Glutamatergic neuron (in vitro differentiated cells): ENCODE measurements around the gene PAQR9. TPM values are rescaled to one million over a fixed set of nuclear protein-coding genes. Genes with fewer than 3 reads are reported as not detected.

Experiments
- DNase-seq: peaks from one replicate; pipeline ENCODE4 v3.0.0; 2022
- H3K27ac Mint-ChIP-seq: one replicate; pipeline ENCODE4 v1.8.0; 2020; ENCODE audit warnings: mild to moderate bottlenecking, mixed read lengths, inconsistent platforms; ENCODE audit not compliant: unreplicated experiment
- H3K27me3 Mint-ChIP-seq: one replicate; pipeline ENCODE4 v1.8.0; 2020; ENCODE audit warnings: mild to moderate bottlenecking, moderate library complexity, mixed read lengths, inconsistent platforms; ENCODE audit not compliant: unreplicated experiment
- H3K36me3 Mint-ChIP-seq: one replicate; pipeline ENCODE4 v1.8.0; 2020; ENCODE audit warnings: mild to moderate bottlenecking, mixed read lengths, inconsistent platforms; ENCODE audit not compliant: unreplicated experiment
- H3K4me1 Mint-ChIP-seq: one replicate; pipeline ENCODE4 v1.8.0; 2020; ENCODE audit warnings: mild to moderate bottlenecking, low read depth, mixed read lengths, inconsistent platforms; ENCODE audit not compliant: unreplicated experiment
- H3K4me3 Mint-ChIP-seq: one replicate; pipeline ENCODE4 v1.8.0; 2020; ENCODE audit warnings: mild to moderate bottlenecking, mixed read lengths, inconsistent platforms; ENCODE audit not compliant: unreplicated experiment
- H3K9me3 Mint-ChIP-seq: one replicate; pipeline ENCODE4 v1.8.0; 2020; ENCODE audit warnings: mild to moderate bottlenecking, moderate library complexity, mixed read lengths, inconsistent platforms; ENCODE audit not compliant: unreplicated experiment
- total RNA-seq: library from RNA; stranded (reverse); fragmentation: NEBNext Ultra II Directional; extraction: Animal tissue kit (Norgen Biotek cat#: 25700); gene quantifications from one replicate; pipeline ENCODE4 v1.2.1, GENCODE V29; 2021; ENCODE audit not compliant: unreplicated experiment
- TF ChIP-seq, protein P1 (sequence below): fragments of 200-600 bp; sonication (generic); IDR thresholded peaks from one replicate; pipeline ENCODE4 v1.5.0; 2021; ENCODE audit not compliant: partially characterized antibody, unreplicated experiment

PAQR9 gene
- total RNA-seq, 1 donor from 2014 or later = 2.5 TPM

DNA sequence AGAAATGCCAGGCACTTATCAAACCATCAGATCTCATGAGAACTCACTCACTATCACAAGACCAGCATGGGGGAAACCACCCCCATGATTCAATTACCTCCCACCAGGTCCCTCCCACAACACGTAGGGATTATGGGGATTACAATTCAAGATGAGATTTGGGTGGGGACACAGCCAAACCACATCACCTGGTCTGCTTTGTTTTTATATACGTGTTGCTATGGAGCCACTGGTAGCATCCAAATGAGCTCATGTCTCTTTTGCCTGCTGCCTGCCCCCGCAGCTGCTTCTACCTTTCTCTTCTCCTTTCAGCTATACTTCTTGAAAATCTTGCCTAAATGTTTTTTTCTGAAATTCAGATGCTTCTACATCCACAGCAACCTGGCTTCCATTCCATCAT lies 47.8 kb downstream of the PAQR9 start:
- peaks cover 1% of the 10 kb centered on the region for H3K9me3 Mint-ChIP-seq
- TF ChIP-seq, protein P1, sequence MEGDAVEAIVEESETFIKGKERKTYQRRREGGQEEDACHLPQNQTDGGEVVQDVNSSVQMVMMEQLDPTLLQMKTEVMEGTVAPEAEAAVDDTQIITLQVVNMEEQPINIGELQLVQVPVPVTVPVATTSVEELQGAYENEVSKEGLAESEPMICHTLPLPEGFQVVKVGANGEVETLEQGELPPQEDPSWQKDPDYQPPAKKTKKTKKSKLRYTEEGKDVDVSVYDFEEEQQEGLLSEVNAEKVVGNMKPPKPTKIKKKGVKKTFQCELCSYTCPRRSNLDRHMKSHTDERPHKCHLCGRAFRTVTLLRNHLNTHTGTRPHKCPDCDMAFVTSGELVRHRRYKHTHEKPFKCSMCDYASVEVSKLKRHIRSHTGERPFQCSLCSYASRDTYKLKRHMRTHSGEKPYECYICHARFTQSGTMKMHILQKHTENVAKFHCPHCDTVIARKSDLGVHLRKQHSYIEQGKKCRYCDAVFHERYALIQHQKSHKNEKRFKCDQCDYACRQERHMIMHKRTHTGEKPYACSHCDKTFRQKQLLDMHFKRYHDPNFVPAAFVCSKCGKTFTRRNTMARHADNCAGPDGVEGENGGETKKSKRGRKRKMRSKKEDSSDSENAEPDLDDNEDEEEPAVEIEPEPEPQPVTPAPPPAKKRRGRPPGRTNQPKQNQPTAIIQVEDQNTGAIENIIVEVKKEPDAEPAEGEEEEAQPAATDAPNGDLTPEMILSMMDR = no peak
- H3K27ac Mint-ChIP-seq = no peak overlapping the region
- H3K36me3 Mint-ChIP-seq = peaks cover 4% of the 10 kb centered on the region
- H3K4me3 Mint-ChIP-seq = no peak overlapping the region
- no peaks in the 10 kb centered on the region for H3K4me1 Mint-ChIP-seq
- peaks cover 2% of the 10 kb centered on the region for H3K27me3 Mint-ChIP-seq
- DNase-seq = no peak

- DNase-seq = no peak
- peaks cover 2% of the 10 kb centered on the region for H3K27me3 Mint-ChIP-seq
- H3K27ac Mint-ChIP-seq = no peak overlapping the region
- no peaks in the 10 kb centered on the region for H3K4me1 Mint-ChIP-seq
- H3K4me3 Mint-ChIP-seq = no peak overlapping the region
- TF ChIP-seq, protein P1 = no peak
- peaks cover 1% of the 10 kb centered on the region for H3K9me3 Mint-ChIP-seq
- H3K36me3 Mint-ChIP-seq = peaks cover 4% of the 10 kb centered on the region
These were observed 49.1 kb downstream of the PAQR9 start for GRCh38 chr3:142914286-142914811.

GRCh38 chr3:142913432-142913831 lies 50.0 kb downstream of the PAQR9 start:
- DNase-seq = no peak
- TF ChIP-seq, protein P1 = no peak
- H3K27me3 Mint-ChIP-seq = peaks cover 2% of the 10 kb centered on the region
- H3K27ac Mint-ChIP-seq = no peak overlapping the region
- peaks cover 1% of the 10 kb centered on the region for H3K9me3 Mint-ChIP-seq
- H3K4me1 Mint-ChIP-seq = no peaks in the 10 kb centered on the region
- H3K4me3 Mint-ChIP-seq = no peak overlapping the region
- peaks cover 4% of the 10 kb centered on the region for H3K36me3 Mint-ChIP-seq

- H3K27me3 Mint-ChIP-seq = peaks cover 2% of the 10 kb centered on the region
These were observed 50.9 kb downstream of the PAQR9 start for GRCh38 chr3:142912402-142913172.

More at GRCh38 chr3:142912402-142913172, 50.9 kb downstream of the PAQR9 start:
- DNase-seq = no peak
- H3K4me1 Mint-ChIP-seq = no peaks in the 10 kb centered on the region
- H3K4me3 Mint-ChIP-seq = no peak overlapping the region
- peaks cover 1% of the 10 kb centered on the region for H3K9me3 Mint-ChIP-seq
- TF ChIP-seq, protein P1 = no peak
- H3K36me3 Mint-ChIP-seq = peaks cover 4% of the 10 kb centered on the region
- H3K27ac Mint-ChIP-seq = no peak overlapping the region

Other genes starting within 250 kb of the PAQR9 start
- gene TRPC1, start 239.6 kb downstream of the PAQR9 start, total RNA-seq = 23.2 TPM
- 33.4 TPM for gene PCOLCE2, start 74.6 kb downstream of the PAQR9 start, total RNA-seq
- gene U2SURP, start 37.9 kb upstream of the PAQR9 start, total RNA-seq = 105 TPM
- gene CHST2, start 156.1 kb upstream of the PAQR9 start, total RNA-seq = 51.7 TPM